ENCODE results near the gene CAST.

CAST gene

DNA sequence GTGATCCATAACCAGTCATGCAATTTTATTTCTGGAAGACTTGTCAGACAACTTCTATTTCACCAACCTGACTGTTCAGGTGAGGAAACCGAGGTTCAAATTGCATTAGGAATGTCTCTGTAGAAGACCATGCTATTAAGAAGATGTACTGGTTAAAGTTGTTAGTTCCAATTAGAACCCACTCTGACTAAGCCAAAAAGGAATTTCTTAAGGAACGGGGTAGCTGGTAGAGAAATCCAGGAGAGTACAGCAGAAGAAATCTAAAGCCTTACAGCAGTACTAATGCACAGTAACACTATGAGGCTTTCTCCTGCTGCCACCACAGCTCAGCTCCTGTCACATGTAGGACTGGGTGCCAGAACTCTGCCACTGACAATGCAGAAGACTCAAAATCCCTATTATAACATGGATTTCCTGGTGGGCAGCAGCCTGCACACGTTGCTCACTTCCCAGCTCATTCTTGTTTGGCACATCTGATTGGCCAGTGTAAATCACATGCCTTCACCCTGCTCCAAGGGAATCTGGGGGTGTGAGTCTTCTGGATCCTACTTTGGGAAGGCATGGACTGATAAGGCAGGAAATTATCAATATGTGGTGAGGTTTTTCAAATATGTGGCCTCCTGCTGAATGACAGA is 37.1 kb downstream of the CAST start:
- H3K27ac ChIP-seq: peak overlapping the region; percentile 58
- ChIA-PET POLR2A (ENCODE audit: low non-redundant PET) (no interaction called here), CTCF (interaction anchor here (0.7 to 1.0 kb wide), 2 partner anchors 53 to 741 kb away, joined by 4 read pairs; no protein-coding TSS in a partner anchor)
- TF ChIP-seq, protein P1, sequence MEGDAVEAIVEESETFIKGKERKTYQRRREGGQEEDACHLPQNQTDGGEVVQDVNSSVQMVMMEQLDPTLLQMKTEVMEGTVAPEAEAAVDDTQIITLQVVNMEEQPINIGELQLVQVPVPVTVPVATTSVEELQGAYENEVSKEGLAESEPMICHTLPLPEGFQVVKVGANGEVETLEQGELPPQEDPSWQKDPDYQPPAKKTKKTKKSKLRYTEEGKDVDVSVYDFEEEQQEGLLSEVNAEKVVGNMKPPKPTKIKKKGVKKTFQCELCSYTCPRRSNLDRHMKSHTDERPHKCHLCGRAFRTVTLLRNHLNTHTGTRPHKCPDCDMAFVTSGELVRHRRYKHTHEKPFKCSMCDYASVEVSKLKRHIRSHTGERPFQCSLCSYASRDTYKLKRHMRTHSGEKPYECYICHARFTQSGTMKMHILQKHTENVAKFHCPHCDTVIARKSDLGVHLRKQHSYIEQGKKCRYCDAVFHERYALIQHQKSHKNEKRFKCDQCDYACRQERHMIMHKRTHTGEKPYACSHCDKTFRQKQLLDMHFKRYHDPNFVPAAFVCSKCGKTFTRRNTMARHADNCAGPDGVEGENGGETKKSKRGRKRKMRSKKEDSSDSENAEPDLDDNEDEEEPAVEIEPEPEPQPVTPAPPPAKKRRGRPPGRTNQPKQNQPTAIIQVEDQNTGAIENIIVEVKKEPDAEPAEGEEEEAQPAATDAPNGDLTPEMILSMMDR (conservative IDR thresholded peaks at IDR 0.05; ENCODE audit: low read depth): no peak
- DNase-seq (ENCODE audit: low spot score): peak; percentile 56

DNA sequence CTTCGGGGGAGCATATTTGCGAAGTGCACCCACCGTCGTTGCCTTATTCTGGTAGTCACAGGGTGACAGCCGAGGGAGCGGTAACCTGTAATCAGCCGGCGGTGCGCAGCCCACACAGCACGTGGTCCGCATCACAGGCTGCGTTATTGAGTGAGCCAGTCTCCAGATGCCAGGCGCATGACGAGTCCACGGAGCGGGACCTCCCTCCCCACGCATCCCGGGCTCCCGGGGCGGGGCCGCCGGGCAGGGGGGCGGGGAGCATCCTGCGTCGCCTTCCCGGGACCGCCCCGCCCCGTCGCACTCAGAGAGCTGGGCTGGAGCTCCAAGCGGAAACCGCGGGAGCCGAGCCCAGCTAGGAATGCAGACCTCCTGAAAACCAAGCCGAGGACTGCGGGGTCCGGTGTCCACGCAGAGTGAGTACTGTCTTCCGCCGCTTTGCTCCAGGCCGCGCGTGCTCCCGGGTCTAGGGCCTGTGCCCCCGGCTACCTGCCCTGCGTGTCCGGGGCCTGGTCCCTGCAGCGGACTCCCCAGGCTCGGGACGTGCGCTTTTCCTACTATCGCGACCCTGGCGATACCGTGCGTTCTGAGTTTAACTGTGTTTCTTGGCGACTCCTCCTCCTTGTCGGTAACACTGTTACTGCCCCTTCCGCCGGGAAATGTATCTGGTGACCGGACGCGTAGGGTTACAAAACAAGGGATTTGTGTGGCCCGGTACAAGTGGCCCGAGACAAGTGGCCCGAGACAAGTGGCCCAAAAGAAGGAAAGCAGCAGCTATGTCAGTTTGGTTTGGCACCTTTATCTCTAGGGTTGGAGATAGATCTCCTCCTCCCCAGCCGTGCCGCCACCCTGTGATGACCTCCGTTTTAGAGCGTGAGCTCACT is 40.6 kb downstream of the CAST start:
- ChIA-PET CTCF (interaction anchor here (0.6 to 1.5 kb wide), 3 partner anchors 12 to 82 kb away, joined by 3 to 4 read pairs (median 4); partner anchors contain the start of gene CAST), POLR2A (ENCODE audit: low non-redundant PET) (interaction anchor here (0.9 to 1.3 kb wide), 3 partner anchors 13 to 73 kb away, joined by 3 to 4 read pairs (median 4); no protein-coding TSS in a partner anchor)
- DNase-seq (ENCODE audit: low spot score): peak; percentile 100
- H3K27ac ChIP-seq: peak overlapping the region; percentile 98
- TF ChIP-seq, protein P1 (conservative IDR thresholded peaks at IDR 0.05; ENCODE audit: low read depth): no peak

DNA sequence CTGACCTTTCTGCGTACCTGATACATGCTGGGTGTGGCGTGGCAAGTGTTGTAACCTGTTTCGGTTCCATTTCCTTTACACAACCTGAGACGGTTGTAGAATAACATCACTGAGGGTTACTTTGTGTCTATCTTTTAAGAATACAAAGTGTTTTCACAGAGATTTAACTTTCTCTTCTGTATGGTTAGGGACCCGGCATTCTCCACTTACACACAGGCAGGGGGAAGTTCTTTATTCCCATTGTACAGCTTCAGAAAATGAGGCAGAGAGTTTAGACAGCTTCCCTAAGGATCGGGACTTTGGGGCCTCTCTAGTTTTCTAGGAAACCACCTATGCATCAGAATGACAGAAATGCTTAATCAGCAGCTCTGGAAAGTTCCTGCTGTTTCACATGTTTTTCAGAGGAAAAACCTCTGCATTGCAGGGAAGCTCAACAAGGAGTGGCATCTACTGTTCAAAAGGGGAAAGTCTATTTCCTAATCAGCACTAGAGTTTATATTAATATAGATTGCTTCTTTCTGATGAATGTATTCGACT is 41.3 kb downstream of the CAST start:
- TF ChIP-seq, protein P1 (conservative IDR thresholded peaks at IDR 0.05; ENCODE audit: low read depth): no peak

DNA sequence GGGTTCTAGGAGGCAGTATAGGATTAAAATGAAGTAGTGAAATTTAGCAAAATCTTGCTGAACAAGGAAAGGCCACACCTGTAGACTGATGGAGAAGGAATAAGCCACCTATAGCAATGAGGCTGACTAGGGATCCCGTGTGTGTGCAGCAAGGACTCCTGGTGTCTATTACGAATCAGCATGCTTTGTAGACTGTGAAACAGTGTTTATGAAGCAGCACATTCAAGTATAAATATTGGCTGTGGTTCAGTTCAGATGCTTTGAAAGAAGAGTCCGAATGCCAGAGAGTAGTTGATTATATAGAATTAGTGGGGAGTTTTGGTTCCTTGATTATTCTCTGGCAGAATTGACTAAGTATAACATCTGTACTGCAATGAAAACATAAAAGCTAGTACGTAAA is 41.8 kb downstream of the CAST start:
- TF ChIP-seq, protein P1 (conservative IDR thresholded peaks at IDR 0.05; ENCODE audit: low read depth): no peak
- ChIA-PET POLR2A (ENCODE audit: low non-redundant PET) (interaction anchor here (0.9 kb wide), 2 partner anchors 12 to 104 kb away, joined by 3 read pairs; partner anchors contain the start of gene ERAP1), CTCF (interaction anchor here (0.6 to 1.1 kb wide), 2 partner anchors 42 to 464 kb away, joined by 3 to 4 read pairs; partner anchors contain the start of gene CAST)
- DNase-seq (ENCODE audit: low spot score): no peak
- H3K27ac ChIP-seq: no peak overlapping the region

More for the DNA sequence above, 41.3 kb downstream of the CAST start:
- CTCF ChIA-PET: interaction anchor here (0.6 to 1.5 kb wide), 4 partner anchors 11 to 465 kb away, joined by 3 to 4 read pairs (median 4); partner anchors contain the start of gene CAST
- no peak for DNase-seq (ENCODE audit: low spot score)
- POLR2A ChIA-PET (ENCODE audit: low non-redundant PET): interaction anchor here (0.9 to 1.3 kb wide), 4 partner anchors 12 to 104 kb away, joined by 3 to 4 read pairs (median 4); partner anchors contain the start of gene ERAP1
- H3K27ac ChIP-seq: peak overlapping the region; percentile 98

DNA sequence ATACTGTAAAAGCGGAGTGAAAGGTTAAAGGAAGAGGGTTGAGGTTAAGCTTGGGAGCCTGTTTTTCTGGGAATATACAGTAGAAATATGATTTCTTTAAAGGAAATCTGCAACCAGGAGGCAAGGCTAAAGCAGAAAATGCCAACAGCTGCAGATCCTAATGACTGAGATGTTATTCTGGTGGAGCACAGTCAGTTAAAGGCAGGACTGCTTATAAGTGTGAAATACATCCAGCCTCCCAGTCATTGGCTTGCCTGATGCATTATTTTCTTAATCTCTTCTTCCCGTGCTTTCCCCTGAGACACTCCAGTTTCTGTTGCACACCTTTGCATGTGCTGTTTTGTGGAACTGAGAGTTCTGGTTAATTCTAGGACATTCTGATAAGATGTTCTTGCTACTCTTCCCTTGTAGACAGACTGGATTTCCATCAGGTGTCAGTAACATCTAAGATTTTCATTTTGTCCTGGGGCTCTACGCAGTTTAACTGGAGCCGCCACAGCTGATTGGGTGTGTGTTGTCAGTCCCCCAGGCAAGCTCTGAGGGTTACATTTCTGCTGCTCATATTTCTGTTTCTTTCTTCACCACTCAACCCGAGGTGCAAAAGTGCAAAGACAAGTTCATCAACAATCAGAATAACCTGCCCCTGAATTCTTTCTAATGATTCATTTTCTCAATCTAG is 44.4 kb downstream of the CAST start:
- CTCF ChIA-PET: interaction anchor here (0.6 kb wide), 1 partner anchor 21 kb away, joined by 3 read pairs; no protein-coding TSS in a partner anchor
- DNase-seq (ENCODE audit: low spot score): peak; percentile 77
- no peak overlapping the region for H3K27ac ChIP-seq
- POLR2A ChIA-PET (ENCODE audit: low non-redundant PET): no interaction called here
- TF ChIP-seq, protein P1 (conservative IDR thresholded peaks at IDR 0.05; ENCODE audit: low read depth): no peak

Data from RWPE1 (cell line).